SK-N-SH (cell line): ENCODE data around the gene KRTAP10-1. TPM values are rescaled to one million over a fixed set of nuclear protein-coding genes. Genes with fewer than 3 reads are reported as not detected.

Experiments used
- CTCF ChIA-PET: fragments of 300-600, 350-600 bp; formaldehyde crosslinking; extraction: SDS; loops from one replicate; lab custom pipeline; 2021; lab: Yijun Ruan, JAX
- POLR2A ChIA-PET: fragments of 350-600 bp; sonication (Branson Sonifier 250); formaldehyde crosslinking; extraction: SDS; loops from one replicate; lab custom pipeline; 2020; ENCODE audit warnings: antibody characterized with exemption, inconsistent platforms; lab: Yijun Ruan, JAX
- DNase-seq: peaks from one replicate; pipeline ENCODE4 v3.0.0; 2012
- H2AFZ ChIP-seq: fragments of 200-600 bp; sonication (generic); 2 replicates; pipeline ENCODE4 v1.8.1; 2016; ENCODE audit warnings: antibody characterized with exemption, mild to moderate bottlenecking, low read depth
- H3F3A ChIP-seq: fragments of 200-600 bp; sonication (generic); replicated peaks from 2 replicates; pipeline ENCODE3; 2016; ENCODE audit warnings: antibody characterized with exemption, mild to moderate bottlenecking; ENCODE audit not compliant: insufficient read depth
- H3K27ac ChIP-seq, 2 experiments: fragments of 200-500 bp in 1 of 2; fragments of 200-600 bp in 1 of 2; sonication (Bioruptor generic) in 1 of 2; sonication (generic), shearing (Covaris generic) in 1 of 2; 2 replicates each; pipeline versions ENCODE4 v1.5.1 to v1.6.1; 2014 to 2016; ENCODE audit warnings: low read depth in 2 of 2, inconsistent platforms in 1 of 2, low read length in 1 of 2, mild to moderate bottlenecking in 1 of 2, mixed read lengths in 1 of 2
- H3K27me3 ChIP-seq: fragments of 200-600 bp; sonication (generic), shearing (Covaris generic); 2 replicates; pipeline ENCODE4 v1.6.1; 2016; ENCODE audit warnings: mixed run types; ENCODE audit not compliant: insufficient read depth
- H3K36me3 ChIP-seq, 2 experiments: fragments of 200-500 bp in 1 of 2; fragments of 200-600 bp in 1 of 2; sonication (Bioruptor generic) in 1 of 2; sonication (generic) in 1 of 2; replicated peaks in 1 of 2; 2 replicates each; pipeline versions ENCODE3 to v1.5.1; 2014 to 2016; ENCODE audit warnings: low read length in 1 of 2, mild to moderate bottlenecking in 1 of 2; ENCODE audit not compliant: insufficient read depth in 2 of 2, control insufficient read depth in 1 of 2
- H3K4me1 ChIP-seq, 2 experiments: fragments of 200-500 bp in 1 of 2; fragments of 200-600 bp in 1 of 2; sonication (Bioruptor generic) in 1 of 2; sonication (generic), shearing (Covaris generic) in 1 of 2; 2 replicates each; pipeline versions ENCODE4 v1.5.1 to v1.6.1; 2014 to 2016; ENCODE audit warnings: low read depth in 1 of 2, low read length in 1 of 2, mixed run types in 1 of 2; ENCODE audit not compliant: insufficient read depth in 2 of 2, control insufficient read depth in 1 of 2
- H3K4me2 ChIP-seq: fragments of 200-600 bp; sonication (generic), shearing (Covaris generic); 2 replicates; pipeline ENCODE4 v1.6.1; 2017; ENCODE audit warnings: mixed run types
- H3K4me3 ChIP-seq, 2 experiments: fragments of 200-500 bp in 1 of 2; fragments of 200-600 bp in 1 of 2; sonication (Bioruptor generic) in 1 of 2; sonication (generic), shearing (Covaris generic) in 1 of 2; 2 replicates each; pipeline versions ENCODE4 v1.5.1 to v1.8.1; 2014 to 2016; ENCODE audit warnings: low read depth in 2 of 2, inconsistent platforms in 1 of 2, low read length in 1 of 2, mild to moderate bottlenecking in 1 of 2, mixed read lengths in 1 of 2, moderate library complexity in 1 of 2
- H3K79me2 ChIP-seq: fragments of 200-600 bp; sonication (generic); 2 replicates; pipeline ENCODE4 v1.8.1; 2017; ENCODE audit warnings: mild to moderate bottlenecking; ENCODE audit not compliant: insufficient read depth
- H3K9ac ChIP-seq: fragments of 200-600 bp; sonication (generic); 2 replicates; pipeline ENCODE4 v1.6.1; 2017; ENCODE audit warnings: mixed run types
- H3K9me2 ChIP-seq: fragments of 200-600 bp; sonication (generic); 2 replicates; pipeline ENCODE4 v1.6.1; 2017; ENCODE audit warnings: mixed run types
- H3K9me3 ChIP-seq: fragments of 200-600 bp; sonication (generic); 2 replicates; pipeline ENCODE4 v1.6.1; 2017; ENCODE audit warnings: mixed run types, mild to moderate bottlenecking, moderate library complexity
- H4K20me1 ChIP-seq: fragments of 200-600 bp; sonication (generic); 2 replicates; pipeline ENCODE4 v1.6.1; 2017; ENCODE audit warnings: mild to moderate bottlenecking, mixed run types; ENCODE audit not compliant: insufficient read depth
- CHD2 ChIP-seq: fragments of 150-350 bp; IDR thresholded peaks from 2 replicates; pipeline ENCODE4 v1.6.1; 2018; ENCODE audit warnings: low read length; ENCODE audit not compliant: partially characterized antibody
- EP300 ChIP-seq, 2 experiments: IDR thresholded peaks; 2 replicates each; pipeline versions ENCODE4 v1.4.0 to v1.6.1; 2012; ENCODE audit warnings: borderline replicate concordance in 1 of 2, low read depth in 1 of 2, low read length in 1 of 2
- FOXJ3 ChIP-seq: sonication (generic); formaldehyde crosslinking; IDR thresholded peaks from 2 replicates; pipeline ENCODE4 v1.5.1; 2020; ENCODE audit warnings: mild to moderate bottlenecking, missing genetic modification reagents
- FOXM1 ChIP-seq: IDR thresholded peaks from 2 replicates; pipeline ENCODE4 v1.4.0; 2012; ENCODE audit warnings: low read depth, mild to moderate bottlenecking
- MEF2A ChIP-seq: IDR thresholded peaks from 2 replicates; pipeline ENCODE4 v1.4.0; 2012; ENCODE audit warnings: low read depth, borderline replicate concordance
- NRF1 ChIP-seq: IDR thresholded peaks from 2 replicates; pipeline ENCODE4 v1.6.1; 2012; ENCODE audit warnings: low read depth, mild to moderate bottlenecking, low read length
- POLR2AphosphoS5 ChIP-seq: IDR thresholded peaks from 2 replicates; pipeline ENCODE4 v1.6.1; 2012; ENCODE audit warnings: low read depth, low read length
- RAD21 ChIP-seq: IDR thresholded peaks from 2 replicates; pipeline ENCODE4 v1.6.1; 2012; ENCODE audit warnings: mild to moderate bottlenecking, low read length
- RCOR1 ChIP-seq: fragments of 150-350 bp; IDR thresholded peaks from 2 replicates; pipeline ENCODE4 v1.6.1; 2017; ENCODE audit warnings: antibody characterized with exemption, low read length
- RFX5 ChIP-seq: IDR thresholded peaks from 2 replicates; pipeline ENCODE4 v1.6.1; 2012; ENCODE audit warnings: mild to moderate bottlenecking, improper control_type of control experiment, low read length
- SIN3A ChIP-seq: IDR thresholded peaks from 2 replicates; pipeline ENCODE4 v1.6.1; 2012; ENCODE audit warnings: low read depth, mild to moderate bottlenecking, low read length, moderate library complexity, borderline replicate concordance
- SMC3 ChIP-seq: IDR thresholded peaks from 2 replicates; pipeline ENCODE4 v1.6.1; 2012; ENCODE audit warnings: low read depth, low read length, improper control_type of control experiment
- TAF1 ChIP-seq: IDR thresholded peaks from 2 replicates; pipeline ENCODE4 v1.6.1; 2012; ENCODE audit warnings: low read depth, mild to moderate bottlenecking, low read length, moderate library complexity, borderline replicate concordance
- TCF12 ChIP-seq: IDR thresholded peaks from 2 replicates; pipeline ENCODE4 v1.4.0; 2012
- TEAD4 ChIP-seq: IDR thresholded peaks from 2 replicates; pipeline ENCODE4 v1.4.0; 2012; ENCODE audit warnings: mild to moderate bottlenecking, borderline replicate concordance; ENCODE audit not compliant: insufficient read depth
- WGBS: methylation state at CpG from one replicate; pipeline ENCODE4 v1.1.6; 2017; ENCODE audit warnings: low lambda C conversion rate; 5-methylcytosine and 5-hydroxymethylcytosine counted together
- polyA plus RNA-seq, 3 experiments: library from polyadenylated mRNA; depleted of rRNA; stranded (reverse); fragments of >200 nt; gene quantifications; 2 replicates each; pipeline ENCODE4 v1.2.3, GENCODE V29; 2012
- TF ChIP-seq, protein P1 (sequence below): IDR thresholded peaks from 2 replicates; pipeline ENCODE4 v1.6.1; 2012; ENCODE audit warnings: mild to moderate bottlenecking, low read depth, low read length, moderate library complexity
- TF ChIP-seq, protein P2 (sequence below): IDR thresholded peaks from 2 replicates; pipeline ENCODE4 v1.4.0; 2012; ENCODE audit warnings: low read depth, borderline replicate concordance
- TF ChIP-seq, protein P3 (sequence below): IDR thresholded peaks from 2 replicates; pipeline ENCODE4 v1.4.0; 2012; ENCODE audit warnings: low read depth
- TF ChIP-seq, protein P4 (sequence below): fragments of 150-350 bp; IDR thresholded peaks from 2 replicates; pipeline ENCODE4 v1.6.1; 2017; ENCODE audit warnings: antibody characterized with exemption, low read length, low read depth, borderline replicate concordance

The KRTAP10-1 gene
- polyA plus RNA-seq, 1 of the 3 experiments (the other 2 are of a cell fraction), result not detected

DNA sequence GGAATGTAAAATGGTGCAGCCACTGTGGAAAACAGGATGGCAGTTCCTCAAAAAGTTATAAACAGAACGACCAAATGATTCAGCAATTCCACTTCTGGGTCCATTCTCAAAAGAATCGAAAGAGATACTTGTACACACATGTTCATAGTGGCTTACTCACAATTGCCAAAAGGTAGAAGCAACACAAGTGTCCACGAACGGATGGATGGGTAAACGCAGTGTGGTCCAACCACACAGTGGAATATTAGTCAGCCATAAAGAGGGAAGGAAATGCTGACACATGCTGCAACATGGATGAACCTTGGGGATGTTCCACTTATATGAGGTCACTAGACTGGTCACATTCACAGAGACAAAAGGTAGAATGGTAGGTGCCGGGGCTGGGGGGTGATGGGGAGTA, 5.3 kb downstream of the KRTAP10-1 start:
- Histone ChIP-seq H3K36me3 (no peaks in the 10 kb centered on the region), H3K9me3 (no peaks in the 10 kb centered on the region), H4K20me1 (no peaks in the 10 kb centered on the region), H3K9ac (no peak overlapping the region), H3K9me2 (no peaks in the 10 kb centered on the region), H3F3A (no peaks in the 10 kb centered on the region), H3K4me3 (no peak overlapping the region), H3K4me2 (no peak overlapping the region), H2AFZ (no peak overlapping the region), H3K27ac (no peak overlapping the region), H3K79me2 (no peaks in the 10 kb centered on the region), H3K27me3 (peaks cover 35% of the 10 kb centered on the region; the same call in 1 of the 2 replicates), H3K4me1 (no peaks in the 10 kb centered on the region; a peak in 1 of 4 replicates)
- ChIA-PET POLR2A (no interaction called here), CTCF (interaction anchor here (1.3 kb wide), 1 partner anchor 265 kb away, joined by 3 read pairs; no protein-coding TSS in a partner anchor)
- WGBS, result 59% methylated on average over 6 of the region's 6 CpGs
- DNase-seq, result no peak
- TF ChIP-seq, protein P1, sequence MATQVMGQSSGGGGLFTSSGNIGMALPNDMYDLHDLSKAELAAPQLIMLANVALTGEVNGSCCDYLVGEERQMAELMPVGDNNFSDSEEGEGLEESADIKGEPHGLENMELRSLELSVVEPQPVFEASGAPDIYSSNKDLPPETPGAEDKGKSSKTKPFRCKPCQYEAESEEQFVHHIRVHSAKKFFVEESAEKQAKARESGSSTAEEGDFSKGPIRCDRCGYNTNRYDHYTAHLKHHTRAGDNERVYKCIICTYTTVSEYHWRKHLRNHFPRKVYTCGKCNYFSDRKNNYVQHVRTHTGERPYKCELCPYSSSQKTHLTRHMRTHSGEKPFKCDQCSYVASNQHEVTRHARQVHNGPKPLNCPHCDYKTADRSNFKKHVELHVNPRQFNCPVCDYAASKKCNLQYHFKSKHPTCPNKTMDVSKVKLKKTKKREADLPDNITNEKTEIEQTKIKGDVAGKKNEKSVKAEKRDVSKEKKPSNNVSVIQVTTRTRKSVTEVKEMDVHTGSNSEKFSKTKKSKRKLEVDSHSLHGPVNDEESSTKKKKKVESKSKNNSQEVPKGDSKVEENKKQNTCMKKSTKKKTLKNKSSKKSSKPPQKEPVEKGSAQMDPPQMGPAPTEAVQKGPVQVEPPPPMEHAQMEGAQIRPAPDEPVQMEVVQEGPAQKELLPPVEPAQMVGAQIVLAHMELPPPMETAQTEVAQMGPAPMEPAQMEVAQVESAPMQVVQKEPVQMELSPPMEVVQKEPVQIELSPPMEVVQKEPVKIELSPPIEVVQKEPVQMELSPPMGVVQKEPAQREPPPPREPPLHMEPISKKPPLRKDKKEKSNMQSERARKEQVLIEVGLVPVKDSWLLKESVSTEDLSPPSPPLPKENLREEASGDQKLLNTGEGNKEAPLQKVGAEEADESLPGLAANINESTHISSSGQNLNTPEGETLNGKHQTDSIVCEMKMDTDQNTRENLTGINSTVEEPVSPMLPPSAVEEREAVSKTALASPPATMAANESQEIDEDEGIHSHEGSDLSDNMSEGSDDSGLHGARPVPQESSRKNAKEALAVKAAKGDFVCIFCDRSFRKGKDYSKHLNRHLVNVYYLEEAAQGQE, result no peak
- TF ChIP-seq SMC3 (no peak), MEF2A (no peak), RCOR1 (no peak), RAD21 (no peak), CHD2 (no peak), TAF1 (no peak), POLR2AphosphoS5 (no peak), RFX5 (no peak), NRF1 (no peak), FOXM1 (no peak)
- TF ChIP-seq, protein P2, sequence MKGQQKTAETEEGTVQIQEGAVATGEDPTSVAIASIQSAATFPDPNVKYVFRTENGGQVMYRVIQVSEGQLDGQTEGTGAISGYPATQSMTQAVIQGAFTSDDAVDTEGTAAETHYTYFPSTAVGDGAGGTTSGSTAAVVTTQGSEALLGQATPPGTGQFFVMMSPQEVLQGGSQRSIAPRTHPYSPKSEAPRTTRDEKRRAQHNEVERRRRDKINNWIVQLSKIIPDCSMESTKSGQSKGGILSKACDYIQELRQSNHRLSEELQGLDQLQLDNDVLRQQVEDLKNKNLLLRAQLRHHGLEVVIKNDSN, result no peak

- 50% methylated on average over 16 of the region's 21 CpGs for WGBS
- CTCF ChIA-PET, result no interaction called here
- H3K9me3 ChIP-seq, result no peaks in the 10 kb centered on the region
These were observed 5.9 kb downstream of the KRTAP10-1 start for GRCh38 chr21:44533891-44534627.

More at GRCh38 chr21:44533891-44534627, 5.9 kb downstream of the KRTAP10-1 start:
- no peaks in the 10 kb centered on the region for H3K79me2 ChIP-seq
- H3K36me3 ChIP-seq, result no peaks in the 10 kb centered on the region
- no peaks in the 10 kb centered on the region for H3K9me2 ChIP-seq
- no peak overlapping the region for H3K4me2 ChIP-seq
- no peak overlapping the region for H3K4me3 ChIP-seq
- no peaks in the 10 kb centered on the region; a peak in 1 of 4 replicates for H3K4me1 ChIP-seq
- H3K27me3 ChIP-seq, result peaks cover 35% of the 10 kb centered on the region; the same call in 1 of the 2 replicates
- no peak overlapping the region for H3K27ac ChIP-seq
- no peaks in the 10 kb centered on the region for H4K20me1 ChIP-seq
- no peaks in the 10 kb centered on the region for H3F3A ChIP-seq
- POLR2A ChIA-PET, result no interaction called here
- TF ChIP-seq MEF2A, result no peak
- no peak for TF ChIP-seq FOXJ3
- no peak for TF ChIP-seq TEAD4
- TF ChIP-seq, protein P3, sequence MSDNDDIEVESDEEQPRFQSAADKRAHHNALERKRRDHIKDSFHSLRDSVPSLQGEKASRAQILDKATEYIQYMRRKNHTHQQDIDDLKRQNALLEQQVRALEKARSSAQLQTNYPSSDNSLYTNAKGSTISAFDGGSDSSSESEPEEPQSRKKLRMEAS, result no peak
- TF ChIP-seq POLR2AphosphoS5, result no peak
- TF ChIP-seq SIN3A, result no peak
- TF ChIP-seq RAD21, result no peak
- TF ChIP-seq, protein P4, sequence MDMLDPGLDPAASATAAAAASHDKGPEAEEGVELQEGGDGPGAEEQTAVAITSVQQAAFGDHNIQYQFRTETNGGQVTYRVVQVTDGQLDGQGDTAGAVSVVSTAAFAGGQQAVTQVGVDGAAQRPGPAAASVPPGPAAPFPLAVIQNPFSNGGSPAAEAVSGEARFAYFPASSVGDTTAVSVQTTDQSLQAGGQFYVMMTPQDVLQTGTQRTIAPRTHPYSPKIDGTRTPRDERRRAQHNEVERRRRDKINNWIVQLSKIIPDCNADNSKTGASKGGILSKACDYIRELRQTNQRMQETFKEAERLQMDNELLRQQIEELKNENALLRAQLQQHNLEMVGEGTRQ, result no peak
- TF ChIP-seq EP300 (IDR thresholded peaks at IDR 0.05; ENCODE audit: borderline replicate concordance in 1 of 2, low read depth in 1 of 2, low read length in 1 of 2), result no peak
- no peak for TF ChIP-seq TCF12
- H2AFZ ChIP-seq, result no peak overlapping the region
- no peak overlapping the region for H3K9ac ChIP-seq
- peak; percentile 62 for DNase-seq
